CD8-positive, alpha-beta memory T cell (primary cell): ENCODE measurements around the gene CORO2B. TPM values are rescaled to one million over a fixed set of nuclear protein-coding genes. Genes with fewer than 3 reads are reported as not detected.
"Not testable (repeated sequence)": the region's sequence is repeated elsewhere in the genome, so short reads cannot be mapped to it uniquely, and the experiment has no call there.

Source experiments
- CTCF ChIA-PET: fragments of 350-600 bp; sonication (Branson Sonifier 250); formaldehyde crosslinking; loops from one replicate; lab custom pipeline; 2021; ENCODE audit warnings: antibody characterized with exemption; lab: Charles Lee
- POLR2A ChIA-PET: fragments of 350-600 bp; sonication (Branson Sonifier 250); formaldehyde crosslinking; loops from one replicate; lab custom pipeline; 2021; ENCODE audit warnings: antibody characterized with exemption; lab: Charles Lee
- DNase-seq, 5 donors: peaks; one replicate each; pipeline versions ENCODE4 v3.0.0 to v3.0.0-alpha.2; 2020 to 2022; ENCODE audit warnings: mixed read lengths in 1 of 5
- H3K27ac ChIP-seq: one replicate; pipeline ENCODE4 v1.7.0; 2013; ENCODE audit warnings: low read depth, mild to moderate bottlenecking, low read length, moderate library complexity
- H3K27me3 ChIP-seq: 2 replicates; pipeline ENCODE4 v1.7.0; 2013; ENCODE audit warnings: low read length, mild to moderate bottlenecking; ENCODE audit not compliant: insufficient read depth, poor library complexity, severe bottlenecking
- H3K36me3 ChIP-seq: 2 replicates; pipeline ENCODE4 v1.7.0; 2013; ENCODE audit warnings: mild to moderate bottlenecking, low read length, moderate library complexity; ENCODE audit not compliant: insufficient read depth
- H3K4me1 ChIP-seq: 2 replicates; pipeline ENCODE4 v1.7.0; 2013; ENCODE audit warnings: mild to moderate bottlenecking, low read length, moderate library complexity; ENCODE audit not compliant: insufficient read depth
- H3K4me3 ChIP-seq: 2 replicates; pipeline ENCODE4 v1.7.0; 2013; ENCODE audit warnings: mild to moderate bottlenecking, low read length
- H3K9me3 ChIP-seq: 2 replicates; pipeline ENCODE4 v1.7.0; 2013; ENCODE audit warnings: mild to moderate bottlenecking, low read length
- H3K27ac Mint-ChIP-seq, 8 donors: one replicate each; pipeline ENCODE4 v1.8.0; 2020 to 2021; ENCODE audit warnings: mixed read lengths in 8 of 8, mild to moderate bottlenecking in 6 of 8, inconsistent platforms in 3 of 8, moderate library complexity in 3 of 8
- H3K27me3 Mint-ChIP-seq, 2 donors: one replicate each; pipeline ENCODE4 v1.8.0; 2020 to 2021; ENCODE audit warnings: mixed read lengths in 2 of 2, mild to moderate bottlenecking in 1 of 2, moderate library complexity in 1 of 2
- H3K36me3 Mint-ChIP-seq, 3 donors: one replicate each; pipeline ENCODE4 v1.8.0; 2020 to 2021; ENCODE audit warnings: mixed read lengths in 3 of 3, inconsistent platforms in 1 of 3, mild to moderate bottlenecking in 1 of 3
- H3K4me1 Mint-ChIP-seq, 3 donors: one replicate each; pipeline ENCODE4 v1.8.0; 2020 to 2021; ENCODE audit warnings: mixed read lengths in 3 of 3, inconsistent platforms in 1 of 3, mild to moderate bottlenecking in 1 of 3
- H3K4me3 Mint-ChIP-seq, 7 donors: one replicate each; pipeline ENCODE4 v1.8.0; 2020 to 2021; ENCODE audit warnings: mixed read lengths in 7 of 7, mild to moderate bottlenecking in 6 of 7, moderate library complexity in 4 of 7, inconsistent platforms in 2 of 7
- H3K9me3 Mint-ChIP-seq, 5 donors: one replicate each; pipeline ENCODE4 v1.8.0; 2020 to 2022; ENCODE audit warnings: mixed read lengths in 5 of 5, mild to moderate bottlenecking in 3 of 5, moderate library complexity in 2 of 5, inconsistent platforms in 1 of 5
- polyA plus RNA-seq: library from polyadenylated mRNA; unstranded; fragments of 300-500 nt; fragmentation: Illumina TruSeq; gene quantifications from one replicate; pipeline ENCODE4 v1.2.3, GENCODE V29; 2021
- total RNA-seq, 2 experiments: library from RNA; stranded (reverse); gene quantifications; one replicate each; pipeline ENCODE4 v1.2.3, GENCODE V29; 2021

The CORO2B gene
- total and polyA plus RNA-seq, 3 experiments from 2014 or later: not detected

DNA sequence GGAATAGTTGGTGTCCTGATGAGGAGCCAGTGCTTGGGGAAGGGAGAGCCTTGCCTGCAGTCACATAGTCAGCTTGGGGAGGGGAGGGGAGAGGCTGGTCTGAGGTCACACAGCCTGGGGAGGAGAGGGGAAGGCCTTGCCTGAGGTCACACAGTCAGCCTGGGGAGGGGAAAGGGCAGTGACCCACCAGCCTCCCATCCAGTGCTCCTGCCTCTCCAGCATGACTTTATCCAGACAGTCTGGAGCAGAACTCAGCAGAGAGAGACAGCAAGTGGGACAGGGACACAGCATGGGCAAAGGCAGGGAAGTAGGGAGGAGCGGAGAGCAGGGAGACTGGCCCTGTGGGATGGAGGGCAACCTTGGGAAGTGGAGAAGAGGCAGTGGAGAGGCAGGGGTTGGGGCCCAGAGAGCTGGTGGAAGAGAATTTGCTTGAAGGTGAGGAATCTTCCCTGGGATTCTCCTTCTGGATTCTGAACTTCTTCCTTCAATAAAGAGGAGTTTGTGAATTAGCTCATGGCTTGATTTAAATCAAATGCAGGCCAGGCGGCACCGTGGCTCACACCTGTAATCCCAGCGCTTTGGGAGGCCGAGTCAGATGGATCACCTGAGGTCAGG, 64.5 kb downstream of the CORO2B start:
- Mint-ChIP-seq H3K9me3 (no peaks in the 10 kb centered on the region), H3K27me3 (peaks cover 8 to 9% of the 10 kb centered on the region in 2 donors), H3K27ac (no peak overlapping the region), H3K4me1 (no peaks in the 10 kb centered on the region), H3K4me3 (no peak overlapping the region), H3K36me3 (no peaks in the 10 kb centered on the region)
- H3K4me1 ChIP-seq: no peaks in the 10 kb centered on the region
- H3K27ac ChIP-seq: no peak overlapping the region
- CTCF ChIA-PET: no interaction called here
- H3K9me3 ChIP-seq: no peaks in the 10 kb centered on the region
- H3K27me3 ChIP-seq: no peaks in the 10 kb centered on the region
- DNase-seq: no peak
- POLR2A ChIA-PET: no interaction called here
- no peaks in the 10 kb centered on the region for H3K36me3 ChIP-seq
- no peak overlapping the region for H3K4me3 ChIP-seq

DNA sequence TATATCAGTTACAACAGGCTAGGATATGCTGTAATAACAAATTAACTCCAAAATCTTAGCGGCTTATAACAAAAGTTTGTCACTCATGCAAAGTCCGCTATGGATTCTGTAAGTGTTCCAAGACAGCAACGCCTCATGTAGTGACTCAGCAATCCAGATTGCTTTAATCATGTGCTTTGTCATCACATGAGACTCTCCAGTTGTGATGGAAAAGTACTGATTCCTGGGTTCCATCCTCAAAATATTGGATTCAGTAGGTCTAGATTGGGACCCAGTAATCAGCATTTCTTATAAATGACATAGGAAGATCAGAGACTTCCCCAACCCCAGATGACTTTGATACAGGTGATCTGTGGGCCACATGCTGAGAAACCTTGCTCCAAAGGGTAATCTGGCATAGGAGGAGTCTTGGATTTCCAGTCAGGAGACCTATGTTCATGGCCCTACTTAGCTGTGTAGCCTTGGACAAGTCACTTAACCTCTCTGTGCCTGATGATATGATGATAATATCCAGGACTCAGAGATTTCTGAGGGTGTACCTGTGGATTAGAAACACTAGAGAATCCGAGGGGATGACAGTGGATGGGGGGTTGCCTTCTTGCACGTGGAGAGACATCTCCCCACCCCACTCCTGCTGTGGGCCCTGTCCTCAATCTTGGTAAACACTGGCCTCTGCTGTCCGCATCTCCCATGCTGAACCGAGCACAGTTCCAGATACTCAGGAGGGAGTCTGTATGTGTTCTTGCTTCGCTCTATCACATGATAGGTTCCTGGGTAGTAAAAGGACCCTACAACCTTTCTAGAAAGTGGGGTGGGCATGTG, 65.5 kb downstream of the CORO2B start:
- Histone ChIP-seq H3K4me3 (no peak overlapping the region), H3K27me3 (no peaks in the 10 kb centered on the region), H3K27ac (no peak overlapping the region), H3K9me3 (no peaks in the 10 kb centered on the region), H3K4me1 (no peaks in the 10 kb centered on the region), H3K36me3 (no peaks in the 10 kb centered on the region)
- no peak for DNase-seq
- H3K4me1 Mint-ChIP-seq: no peaks in the 10 kb centered on the region
- ChIA-PET POLR2A (no interaction called here), CTCF (no interaction called here)
- peaks cover 8 to 9% of the 10 kb centered on the region in 2 donors for H3K27me3 Mint-ChIP-seq
- no peak overlapping the region for H3K4me3 Mint-ChIP-seq
- no peak overlapping the region for H3K27ac Mint-ChIP-seq
- H3K36me3 Mint-ChIP-seq: no peaks in the 10 kb centered on the region
- no peaks in the 10 kb centered on the region for H3K9me3 Mint-ChIP-seq

DNA sequence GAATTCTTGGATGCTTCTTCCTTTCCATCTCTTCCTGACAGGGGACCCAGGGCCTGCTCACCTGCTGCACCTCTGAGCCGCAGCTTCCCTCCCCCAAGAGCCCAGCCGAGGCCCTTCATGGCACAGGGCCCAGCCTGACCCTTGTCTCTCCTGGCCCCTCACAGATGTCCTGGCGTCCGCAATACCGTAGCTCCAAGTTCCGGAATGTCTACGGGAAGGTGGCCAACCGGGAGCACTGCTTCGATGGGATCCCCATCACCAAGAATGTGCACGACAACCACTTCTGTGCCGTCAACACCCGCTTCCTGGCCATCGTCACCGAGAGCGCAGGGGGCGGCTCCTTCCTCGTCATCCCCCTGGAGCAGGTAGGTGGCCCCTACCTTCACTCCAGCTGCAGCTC, 66.2 kb downstream of the CORO2B start:
- Histone ChIP-seq H3K4me1 (no peaks in the 10 kb centered on the region), H3K4me3 (no peak overlapping the region), H3K27ac (no peak overlapping the region), H3K36me3 (no peaks in the 10 kb centered on the region), H3K27me3 (no peaks in the 10 kb centered on the region), H3K9me3 (no peaks in the 10 kb centered on the region)
- Mint-ChIP-seq H3K4me1 (no peaks in the 10 kb centered on the region), H3K27ac (no peak overlapping the region), H3K9me3 (no peaks in the 10 kb centered on the region), H3K27me3 (peaks cover 8 to 9% of the 10 kb centered on the region in 2 donors), H3K36me3 (no peaks in the 10 kb centered on the region), H3K4me3 (no peak overlapping the region)
- DNase-seq: no peak
- CTCF ChIA-PET: no interaction called here
- POLR2A ChIA-PET: no interaction called here

- Mint-ChIP-seq H3K4me1 (no peaks in the 10 kb centered on the region), H3K4me3 (no peak overlapping the region), H3K27me3 (peaks cover 8 to 9% of the 10 kb centered on the region in 2 donors), H3K9me3 (no peaks in the 10 kb centered on the region), H3K27ac (no peak overlapping the region), H3K36me3 (no peaks in the 10 kb centered on the region)
- Histone ChIP-seq H3K27ac (no peak overlapping the region), H3K27me3 (no peaks in the 10 kb centered on the region), H3K36me3 (no peaks in the 10 kb centered on the region), H3K4me1 (no peaks in the 10 kb centered on the region), H3K9me3 (no peaks in the 10 kb centered on the region), H3K4me3 (no peak overlapping the region)
- no peak for DNase-seq
- CTCF ChIA-PET: no interaction called here
- POLR2A ChIA-PET: no interaction called here
Observed at GRCh38 chr15:68646156-68646555, 67.4 kb downstream of the CORO2B start.

GRCh38 chr15:68646696-68647095, 67.9 kb downstream of the CORO2B start:
- Histone ChIP-seq H3K36me3 (no peaks in the 10 kb centered on the region), H3K27ac (no peak overlapping the region), H3K27me3 (no peaks in the 10 kb centered on the region), H3K4me3 (no peak overlapping the region), H3K9me3 (no peaks in the 10 kb centered on the region), H3K4me1 (no peaks in the 10 kb centered on the region)
- ChIA-PET CTCF (no interaction called here), POLR2A (no interaction called here)
- Mint-ChIP-seq H3K4me1 (no peaks in the 10 kb centered on the region), H3K27me3 (peaks cover 8 to 9% of the 10 kb centered on the region in 2 donors), H3K9me3 (no peaks in the 10 kb centered on the region), H3K4me3 (no peak overlapping the region), H3K27ac (no peak overlapping the region), H3K36me3 (no peaks in the 10 kb centered on the region)
- DNase-seq: no peak

- H3K4me1 ChIP-seq, H3K4me1 Mint-ChIP-seq, H3K27me3 Mint-ChIP-seq, H3K9me3 Mint-ChIP-seq, H3K4me3 ChIP-seq, H3K36me3 ChIP-seq, H3K4me3 Mint-ChIP-seq, H3K27ac Mint-ChIP-seq, H3K27me3 ChIP-seq, DNase-seq, POLR2A ChIA-PET, H3K27ac ChIP-seq, H3K36me3 Mint-ChIP-seq, H3K9me3 ChIP-seq: not testable (repeated sequence)
- CTCF ChIA-PET: interaction anchor here (0.7 kb wide), 1 partner anchor 221 kb away, joined by 3 read pairs; no protein-coding TSS in a partner anchor
Observed at GRCh38 chr15:68647361-68647760, 68.6 kb downstream of the CORO2B start.

DNA sequence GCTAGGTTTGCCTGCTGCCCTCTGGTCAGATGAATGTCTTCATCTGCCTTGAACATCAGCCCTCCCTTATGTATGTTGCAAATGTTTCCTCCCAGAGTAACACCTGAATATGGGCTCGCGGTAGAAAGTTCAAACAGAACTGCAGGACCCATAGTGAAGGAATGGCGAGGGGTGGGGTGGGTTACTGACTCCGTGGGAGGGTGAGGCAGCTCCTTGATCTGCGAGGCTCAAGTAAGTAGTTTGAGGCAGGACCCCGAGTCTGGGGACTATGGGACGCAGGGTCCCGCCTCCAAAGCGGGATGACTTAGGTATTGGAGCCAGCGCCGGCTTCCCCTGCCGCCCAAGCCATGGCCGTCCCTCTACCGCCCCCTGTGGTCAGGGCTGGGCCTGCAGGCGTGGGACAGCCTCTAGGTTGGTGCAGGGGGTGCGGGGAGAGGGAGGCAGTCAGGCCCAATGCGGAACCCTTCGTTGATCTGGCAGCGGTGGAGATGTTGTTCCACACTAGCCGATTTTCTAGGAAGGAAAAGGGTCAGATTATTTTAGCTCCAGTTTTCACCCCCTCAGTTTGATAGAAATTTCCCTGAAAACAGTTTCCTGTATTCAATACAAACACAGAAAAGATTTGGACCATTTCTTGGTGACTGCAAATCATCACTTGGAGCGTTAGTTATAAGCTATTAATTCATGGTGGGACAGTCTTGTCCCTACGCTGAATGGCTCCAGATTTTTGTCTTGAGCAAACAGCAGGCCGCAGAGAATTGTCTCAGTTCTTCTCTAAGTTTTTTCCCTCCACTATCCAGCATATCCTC, 72.3 kb downstream of the CORO2B start:
- H3K27ac ChIP-seq: no peak overlapping the region
- no peak overlapping the region for H3K27ac Mint-ChIP-seq
- peak in 2 of 5 donors; percentile 15 to 16 for DNase-seq
- POLR2A ChIA-PET: no interaction called here
- no peak overlapping the region for H3K4me3 ChIP-seq
- H3K9me3 ChIP-seq: no peaks in the 10 kb centered on the region
- no peaks in the 10 kb centered on the region for H3K27me3 ChIP-seq
- H3K4me1 Mint-ChIP-seq: no peaks in the 10 kb centered on the region
- H3K9me3 Mint-ChIP-seq: no peaks in the 10 kb centered on the region
- CTCF ChIA-PET: interaction anchor here (0.7 to 1.3 kb wide), 3 partner anchors 68 to 352 kb away, joined by 3 read pairs; no protein-coding TSS in a partner anchor
- H3K4me3 Mint-ChIP-seq: no peak overlapping the region
- peaks cover 4 to 7% of the 10 kb centered on the region in 2 donors for H3K27me3 Mint-ChIP-seq
- no peaks in the 10 kb centered on the region for H3K36me3 ChIP-seq
- no peaks in the 10 kb centered on the region for H3K36me3 Mint-ChIP-seq
- no peaks in the 10 kb centered on the region for H3K4me1 ChIP-seq
